Stimulated activated CD4-positive, alpha-beta T cell treated with anti-CD3 and anti-CD28 coated beads, Interleukin-15, amount 100 ng/mL, for 48 hours (primary cell): Measurements from ENCODE around the gene MAFB.
A peak's percentile ranks its signal among the peaks of the same experiment; 100 is the strongest.
"Not testable (repeated sequence)": the region's sequence is repeated elsewhere in the genome, so short reads cannot be mapped to it uniquely, and the experiment has no call there.

ENCODE experiments used
- DNase-seq, 2 donors: peaks; one replicate each; pipeline ENCODE4 v3.0.0-alpha.2; 2020; ENCODE audit warnings: low read depth in 2 of 2

The MAFB gene

GRCh38 chr20:40689100-40689942, at the start of gene MAFB:
Gene MAFB (minus strand): TSS chr20:40689236. CDS start chr20:40688850, 386 bp downstream.
- DNase-seq: peak; percentile 21 to 30

DNA sequence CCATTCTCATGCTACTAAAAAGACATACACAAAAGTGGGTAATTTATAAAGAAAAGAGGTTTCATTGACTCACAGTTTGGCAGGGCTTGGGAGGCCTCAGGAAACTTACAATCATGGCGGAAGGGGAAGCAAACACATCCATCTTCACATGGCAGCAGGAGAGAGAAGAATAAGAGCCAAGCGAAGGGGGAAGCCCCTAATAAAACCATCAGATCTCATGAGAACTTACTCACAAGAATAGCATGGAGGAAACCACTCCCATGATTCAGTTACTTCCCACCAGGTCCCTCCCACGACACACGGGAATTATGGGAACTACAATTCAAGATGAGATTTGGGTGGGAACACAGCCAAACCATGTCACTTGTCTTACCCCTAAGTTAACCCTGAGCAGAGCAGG, 47.4 kb upstream of the MAFB start:
- DNase-seq: not testable (repeated sequence)

GRCh38 chr20:40728996-40729395, 40.0 kb upstream of the MAFB start:
- DNase-seq: no peak

- DNase-seq: no peak
These were observed 39.4 kb upstream of the MAFB start for GRCh38 chr20:40728470-40728869.

GRCh38 chr20:40727960-40728359, 38.9 kb upstream of the MAFB start:
- no peak for DNase-seq

DNA sequence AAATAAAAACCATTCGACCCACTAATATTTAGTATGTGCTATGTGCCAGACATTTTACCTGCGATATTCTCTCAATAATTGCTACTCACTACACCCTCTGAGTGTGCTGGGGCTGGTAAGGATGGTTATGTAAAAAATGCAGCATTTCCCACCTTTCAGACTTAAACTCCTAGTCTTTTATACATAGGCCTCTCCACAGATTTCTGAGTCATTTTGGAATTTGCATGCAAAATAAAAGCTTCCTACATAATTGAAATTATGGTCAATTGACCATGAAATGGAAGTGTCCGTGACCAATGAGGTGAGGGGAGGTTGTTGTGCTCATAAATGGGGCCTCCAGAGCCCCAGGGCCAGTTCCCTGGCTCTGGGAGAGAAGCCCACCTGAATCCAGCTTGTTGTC, 37.7 kb upstream of the MAFB start:
- DNase-seq: no peak

DNA sequence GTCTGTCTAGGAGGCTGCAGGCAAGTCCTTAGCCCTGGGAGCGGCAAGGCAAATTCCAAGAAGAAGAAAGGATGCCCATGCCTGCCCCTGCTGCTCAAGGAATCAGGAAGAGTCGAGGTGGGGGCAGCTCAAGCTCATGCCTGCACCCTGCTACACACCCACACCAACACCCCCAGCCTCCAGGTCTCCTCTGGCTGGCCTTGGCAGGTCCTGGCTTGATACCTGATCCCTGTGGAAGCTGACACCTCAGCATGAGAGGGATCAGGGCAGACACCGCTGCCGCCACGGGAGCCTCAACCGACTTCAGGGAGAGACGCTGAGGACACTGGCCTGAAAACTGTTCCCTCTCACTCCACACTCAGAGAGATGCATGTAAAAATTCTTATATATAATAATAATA, 35.5 kb upstream of the MAFB start:
- DNase-seq: no peak

GRCh38 chr20:40720826-40721225, 31.8 kb upstream of the MAFB start:
- no peak for DNase-seq

DNA sequence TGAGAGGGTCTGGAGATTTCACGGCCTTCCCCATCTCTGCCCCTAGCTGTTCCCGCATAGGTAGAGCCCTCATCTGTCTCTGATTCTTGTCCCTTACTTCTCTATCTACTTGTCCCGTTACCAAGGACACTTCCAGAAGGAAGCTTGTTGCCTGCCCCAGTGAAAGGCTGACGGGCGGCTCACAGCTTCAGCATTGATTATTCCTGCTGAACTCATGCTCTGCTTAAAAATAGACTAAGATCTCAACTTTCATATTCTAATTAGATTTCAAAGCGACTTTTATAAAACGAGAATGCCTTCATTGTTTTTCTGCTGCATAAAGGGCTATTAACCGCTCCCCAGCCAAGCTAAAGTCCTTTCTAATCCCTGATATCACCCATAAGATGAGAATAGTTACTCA, 31.1 kb upstream of the MAFB start:
- no peak for DNase-seq

DNA sequence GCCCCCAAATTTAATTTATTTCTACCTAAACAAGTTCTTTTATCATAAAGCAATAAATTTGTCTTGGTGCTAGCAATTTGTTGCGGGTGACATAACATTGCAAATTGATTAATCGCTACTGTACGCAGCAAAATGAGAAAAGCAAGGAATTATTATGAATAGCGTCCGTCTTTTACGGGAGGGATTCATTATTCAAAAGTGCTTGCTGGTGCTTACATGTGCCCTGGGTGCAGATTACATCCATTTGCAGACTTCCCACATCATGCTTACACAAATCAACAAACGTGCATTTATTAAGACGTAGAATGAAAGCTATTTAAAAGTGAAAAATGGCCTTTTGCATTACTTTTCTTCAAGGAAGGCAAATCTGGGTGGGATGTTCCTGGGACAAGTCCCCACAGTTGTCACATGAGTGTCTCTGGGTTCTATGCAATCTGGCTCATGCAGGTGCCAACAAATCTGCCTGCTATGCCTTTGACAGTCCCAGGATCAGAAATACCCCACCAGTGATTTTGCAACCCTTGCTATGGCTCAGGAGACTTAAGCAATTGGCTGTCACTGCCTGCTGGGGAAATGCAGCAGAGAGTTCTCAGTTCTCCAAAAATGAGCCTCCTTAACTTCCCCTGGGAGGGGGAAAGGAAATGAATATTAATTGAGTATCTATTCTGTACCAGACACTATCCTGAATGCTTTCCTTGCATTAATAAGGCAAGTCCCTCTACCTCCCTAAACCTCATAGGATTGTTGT, 30.1 kb upstream of the MAFB start:
- no peak for DNase-seq

DNA sequence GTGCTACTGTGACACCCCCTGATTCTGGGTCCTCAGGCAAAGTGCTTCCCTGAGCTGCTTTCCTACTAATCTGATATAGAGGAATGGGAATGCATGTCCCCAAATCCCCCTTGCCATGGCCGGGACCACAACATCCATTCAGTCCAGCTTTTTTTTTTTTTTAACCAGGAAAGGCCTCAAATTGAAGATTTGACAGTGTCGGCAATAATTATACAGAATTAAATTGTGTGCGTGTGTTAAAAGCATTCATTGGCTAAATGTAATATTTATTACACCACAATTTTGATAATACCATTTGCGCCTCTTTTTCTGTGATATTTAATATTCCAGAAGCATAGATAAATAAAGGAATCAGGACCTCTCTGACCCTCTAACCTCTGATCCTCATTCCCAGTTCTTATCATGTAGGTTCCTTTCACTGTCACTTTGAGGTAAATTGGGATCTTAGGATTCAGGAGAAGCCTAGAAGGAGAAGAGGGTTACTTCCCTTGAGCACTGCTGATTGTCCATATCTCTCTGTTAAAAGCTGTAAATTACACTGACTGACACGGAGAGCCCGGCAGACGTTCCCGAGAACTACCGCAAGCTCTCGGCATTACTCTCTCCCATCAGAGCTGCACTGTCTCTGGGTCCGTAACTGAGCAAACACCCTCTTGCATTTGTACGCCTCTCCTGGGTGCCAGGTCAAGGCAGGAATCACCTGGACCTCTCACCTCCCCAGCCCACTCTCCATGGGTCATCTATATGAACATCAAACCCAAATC, 29.4 kb upstream of the MAFB start:
- no peak for DNase-seq

GRCh38 chr20:40717343-40717865, 28.4 kb upstream of the MAFB start:
- DNase-seq: no peak

DNA sequence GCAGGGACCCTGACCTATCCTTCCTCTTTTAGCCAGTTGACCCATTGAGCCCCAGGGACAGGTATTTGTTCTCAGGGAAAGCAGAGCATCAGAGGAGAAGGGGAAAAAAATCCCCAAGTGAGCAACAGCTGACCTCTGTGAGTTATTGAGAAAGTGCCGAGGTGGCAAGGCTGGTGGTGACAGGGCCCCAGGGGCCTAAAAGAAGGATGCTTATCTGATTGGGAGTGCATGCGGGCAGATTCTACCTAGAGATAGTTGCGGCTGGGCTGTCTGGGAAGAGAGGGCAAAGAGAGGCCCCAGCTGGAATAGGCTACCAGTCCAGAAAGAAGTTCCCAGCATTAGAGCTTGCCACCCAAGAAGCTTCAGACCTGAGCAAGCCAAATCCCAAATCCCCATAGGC, 26.5 kb upstream of the MAFB start:
- no peak for DNase-seq

DNA sequence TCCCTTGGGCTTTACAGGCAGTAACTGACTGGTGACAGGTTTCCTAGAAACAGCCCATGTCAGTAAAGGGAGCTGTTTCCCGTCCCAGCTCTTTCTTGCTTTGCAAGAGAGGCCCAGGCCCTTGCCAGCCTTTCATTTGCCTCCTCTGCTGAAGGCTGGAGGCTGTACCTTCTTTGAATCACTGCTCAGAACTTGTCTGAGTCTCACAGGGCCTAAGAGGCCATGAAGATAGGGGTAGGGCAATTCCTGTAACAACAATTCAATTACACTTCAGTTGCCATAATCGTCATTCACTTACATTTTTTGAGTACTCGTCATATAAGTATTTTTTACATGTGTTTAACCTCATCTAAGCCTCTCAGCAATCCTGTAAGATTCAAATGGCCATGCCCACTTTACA, 25.9 kb upstream of the MAFB start:
- no peak for DNase-seq

- no peak for DNase-seq
These were observed 25.1 kb upstream of the MAFB start for GRCh38 chr20:40714109-40714508.

GRCh38 chr20:40713508-40713907, 24.5 kb upstream of the MAFB start:
- DNase-seq: no peak

DNA sequence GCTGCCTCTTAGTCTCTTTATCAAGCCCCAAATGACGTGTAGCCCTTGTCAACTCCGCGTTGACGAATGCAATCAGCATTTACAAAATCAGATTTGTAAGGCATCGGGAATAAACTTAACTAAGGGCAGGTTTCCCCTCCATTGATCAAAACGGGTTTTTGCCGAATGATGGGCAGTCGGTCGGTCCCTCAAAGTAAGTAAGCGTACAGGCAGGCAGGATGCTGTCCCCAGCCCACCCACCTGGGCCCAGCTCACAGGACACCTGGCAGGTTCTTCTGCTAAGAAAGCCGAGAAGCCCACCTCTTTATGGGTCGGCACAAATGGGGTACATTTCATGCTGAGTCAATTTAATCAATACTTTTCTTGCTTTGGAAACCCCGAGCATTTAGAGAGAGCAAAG, 22.0 kb upstream of the MAFB start:
- DNase-seq: no peak

- DNase-seq: no peak
These were observed 21.6 kb upstream of the MAFB start for GRCh38 chr20:40710603-40711002.

DNA sequence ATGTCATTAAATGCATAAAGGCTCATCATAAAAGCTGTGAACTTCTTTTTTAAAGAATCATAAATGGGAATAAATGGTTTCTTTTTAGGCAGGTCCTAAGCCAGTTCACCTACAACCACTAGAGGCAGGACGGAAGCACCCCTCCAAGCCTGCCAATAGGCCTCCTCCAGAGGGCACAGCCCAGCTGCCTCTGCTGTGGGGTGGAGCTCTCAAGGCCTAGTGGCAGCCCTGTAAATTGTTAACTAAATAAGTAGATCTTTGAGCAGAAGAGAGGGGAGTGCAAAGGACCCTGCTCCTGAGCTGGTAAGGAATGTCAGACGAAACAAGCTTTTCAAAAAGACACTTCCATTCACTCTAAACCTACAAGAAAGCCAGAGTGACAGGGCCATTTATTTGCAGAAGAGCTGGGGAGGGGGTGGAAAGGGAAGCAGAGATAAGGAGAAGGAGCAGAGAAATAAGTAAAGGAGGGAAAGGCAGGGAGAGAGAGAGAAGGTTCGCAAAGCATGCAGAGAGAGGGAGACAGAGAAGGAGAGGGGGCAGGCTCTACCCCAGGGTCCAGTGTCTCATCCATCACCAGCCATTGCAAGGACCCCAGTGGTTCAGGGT, 18.0 kb upstream of the MAFB start:
- DNase-seq: no peak

DNA sequence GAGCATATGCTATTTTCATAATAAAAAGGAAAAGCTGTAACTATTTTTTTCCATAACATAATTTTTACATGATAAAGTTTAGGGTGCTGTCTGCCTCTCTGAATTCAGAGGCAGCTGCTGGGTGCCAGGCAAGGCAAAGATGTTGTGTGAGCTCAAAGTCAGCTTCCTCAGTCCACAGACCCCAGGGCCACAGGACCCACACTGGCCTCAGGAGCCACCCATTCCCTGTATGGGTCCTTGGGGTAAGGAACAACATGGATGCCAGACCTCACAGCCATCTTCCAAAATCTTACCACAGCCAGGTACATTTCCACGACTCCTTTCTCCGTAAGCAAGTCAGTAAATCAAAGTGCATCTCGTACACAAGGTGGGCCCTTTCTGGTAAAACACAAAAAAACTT, 16.4 kb upstream of the MAFB start:
- DNase-seq: no peak

DNA sequence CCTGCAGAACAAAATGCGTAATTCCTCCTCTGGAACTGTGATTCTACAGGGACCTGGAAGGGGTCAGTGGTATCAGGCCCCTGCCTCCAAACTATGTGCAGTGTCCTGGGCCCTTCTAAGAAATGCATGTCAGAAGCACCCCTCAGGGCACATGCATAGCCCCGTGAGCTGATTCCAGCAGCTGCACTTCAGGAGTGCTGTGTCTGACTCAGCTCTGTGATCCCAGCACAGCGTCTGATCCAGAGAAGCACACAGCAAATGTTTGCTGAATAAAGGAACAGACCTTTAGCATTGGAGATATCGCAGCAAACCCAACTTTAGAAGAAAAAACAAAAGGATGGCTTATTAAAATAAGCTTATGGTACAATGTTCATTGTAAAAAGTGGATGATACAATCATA, 15.8 kb upstream of the MAFB start:
- DNase-seq: no peak
